EH (cell line): ENCODE data around the gene EPOP.
"Not testable (repeated sequence)": the region's sequence is repeated elsewhere in the genome, so short reads cannot be mapped to it uniquely, and the experiment has no call there.

Source experiments
- DNase-seq: peaks from one replicate; pipeline ENCODE4 v3.0.0-alpha.2; 2015; ENCODE audit warnings: low read depth

Gene EPOP

GRCh38 chr17:38637951-38638350 is 36.8 kb downstream of the EPOP start:
- DNase-seq, result no peak

GRCh38 chr17:38636054-38636453 is 38.7 kb downstream of the EPOP start:
- peak; percentile 10 for DNase-seq

GRCh38 chr17:38632334-38632733 is 42.4 kb downstream of the EPOP start:
- no peak for DNase-seq

GRCh38 chr17:38628441-38628840 is 46.3 kb downstream of the EPOP start:
- peak; percentile 24 for DNase-seq

GRCh38 chr17:38627957-38628356 is 46.8 kb downstream of the EPOP start:
- DNase-seq, result no peak

GRCh38 chr17:38626606-38627226 is 48.0 kb downstream of the EPOP start:
- DNase-seq, result not testable (repeated sequence)

GRCh38 chr17:38625482-38625881 is 49.3 kb downstream of the EPOP start:
- DNase-seq, result no peak

GRCh38 chr17:38624782-38625355 is 49.9 kb downstream of the EPOP start:
- not testable (repeated sequence) for DNase-seq
